ENCODE data around the gene IFT122. TPM values are rescaled to one million over a fixed set of nuclear protein-coding genes. Genes with fewer than 3 reads are reported as not detected.
A peak's percentile ranks its signal among the peaks of the same experiment; 100 is the strongest.

IFT122 gene
- total RNA-seq, 1 donor = 42.3 TPM

GRCh38 chr3:129439226-129439816 lies 703 bp upstream of the IFT122 start:
- peak in 2 of 3 donors; percentile 62 to 77 for DNase-seq (ENCODE audit: low read depth in 2 of 3, low spot score in 2 of 3)

- no peak for DNase-seq (ENCODE audit: low read depth in 2 of 3, low spot score in 2 of 3)
These were observed 680 bp downstream of the IFT122 start for GRCh38 chr3:129440618-129441190.

GRCh38 chr3:129441215-129441614 lies 1.2 kb downstream of the IFT122 start:
- no peak for DNase-seq (ENCODE audit: low read depth in 2 of 3, low spot score in 2 of 3)

- no peak for DNase-seq (ENCODE audit: low read depth in 2 of 3, low spot score in 2 of 3)
These were observed 1.8 kb downstream of the IFT122 start for GRCh38 chr3:129441782-129442181.

DNA sequence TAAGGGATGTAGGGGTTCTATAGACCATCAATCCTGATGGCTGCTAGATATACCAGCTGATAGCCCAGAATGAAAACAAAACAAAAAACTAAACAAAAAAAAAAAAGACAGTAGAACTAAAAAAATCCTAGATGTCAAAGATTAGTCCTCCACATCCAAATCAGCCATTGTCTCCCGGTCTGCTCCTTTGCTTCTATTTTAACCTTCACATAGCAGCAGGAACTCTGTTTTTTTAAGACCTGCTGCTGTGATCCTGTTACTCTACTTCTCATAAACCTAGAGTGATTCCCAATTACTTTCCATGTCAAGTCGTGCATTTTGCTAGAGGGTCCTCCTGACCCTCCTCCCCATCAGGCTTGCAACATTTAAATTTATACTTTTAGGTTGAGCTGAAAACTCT lies 2.5 kb downstream of the IFT122 start:
- DNase-seq (ENCODE audit: low read depth in 2 of 3, low spot score in 2 of 3) = no peak

GRCh38 chr3:129442947-129443346 lies 2.9 kb downstream of the IFT122 start:
- no peak for DNase-seq (ENCODE audit: low read depth in 2 of 3, low spot score in 2 of 3)

GRCh38 chr3:129445471-129445870 lies 5.4 kb downstream of the IFT122 start:
- no peak for DNase-seq (ENCODE audit: low read depth in 2 of 3, low spot score in 2 of 3)

DNA sequence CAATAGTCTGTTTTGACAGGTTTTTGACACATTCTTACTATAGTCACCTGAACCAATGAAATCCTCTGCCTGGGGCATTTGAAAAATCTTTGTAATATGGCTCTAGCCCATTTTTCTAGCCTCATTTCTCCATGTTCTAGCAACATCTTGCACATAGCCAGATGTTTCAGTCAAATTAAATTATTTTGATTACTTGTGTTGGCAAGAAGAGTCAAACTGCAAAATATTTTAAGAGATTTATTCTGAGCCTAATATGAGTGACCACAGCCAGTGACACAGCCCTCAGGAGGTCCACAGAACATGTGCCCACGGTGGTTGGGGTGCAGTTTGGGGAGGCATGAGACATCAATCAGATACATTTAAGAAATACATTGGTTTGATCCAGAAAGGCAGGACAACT lies 6.9 kb downstream of the IFT122 start:
- DNase-seq (ENCODE audit: low read depth in 2 of 3, low spot score in 2 of 3) = no peak

DNA sequence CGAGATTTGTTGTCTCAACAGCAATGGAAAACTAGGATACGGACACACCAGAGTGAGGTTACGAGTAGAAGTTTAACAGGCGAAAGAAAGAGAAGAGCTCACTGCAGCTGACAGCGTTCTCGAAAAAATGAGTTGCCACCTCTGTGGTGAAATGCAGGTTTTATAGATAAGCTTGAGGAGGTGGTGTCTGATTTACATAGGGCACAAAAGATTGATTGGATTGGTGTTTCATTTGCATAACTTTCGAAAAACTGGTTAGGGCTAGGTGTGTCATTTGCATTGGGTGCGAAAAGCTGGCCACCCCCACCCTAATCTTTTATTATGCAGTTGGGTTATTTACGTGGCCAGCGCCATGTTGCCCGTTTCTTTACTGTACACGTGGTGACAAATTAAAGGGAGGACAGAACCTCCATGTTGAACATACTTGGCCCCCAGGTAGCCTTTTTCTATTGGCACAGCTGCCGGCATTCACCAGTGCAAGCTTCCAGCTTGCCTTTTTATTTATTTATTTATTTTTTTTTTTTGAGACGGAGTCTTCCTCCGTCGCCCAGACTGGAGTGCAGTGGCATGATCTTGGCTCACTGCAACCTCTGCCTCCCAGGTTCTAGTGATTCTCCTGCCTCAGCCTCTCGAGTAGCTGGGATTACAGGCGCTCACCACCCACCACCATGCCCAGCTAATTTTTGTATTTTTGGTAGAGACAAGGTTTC lies 8.3 kb downstream of the IFT122 start:
- no peak for DNase-seq (ENCODE audit: low read depth in 2 of 3, low spot score in 2 of 3)

GRCh38 chr3:129449279-129450115 lies 9.5 kb downstream of the IFT122 start:
- peak in 1 of 3 donors; percentile 45 for DNase-seq (ENCODE audit: low read depth in 2 of 3, low spot score in 2 of 3)

DNA sequence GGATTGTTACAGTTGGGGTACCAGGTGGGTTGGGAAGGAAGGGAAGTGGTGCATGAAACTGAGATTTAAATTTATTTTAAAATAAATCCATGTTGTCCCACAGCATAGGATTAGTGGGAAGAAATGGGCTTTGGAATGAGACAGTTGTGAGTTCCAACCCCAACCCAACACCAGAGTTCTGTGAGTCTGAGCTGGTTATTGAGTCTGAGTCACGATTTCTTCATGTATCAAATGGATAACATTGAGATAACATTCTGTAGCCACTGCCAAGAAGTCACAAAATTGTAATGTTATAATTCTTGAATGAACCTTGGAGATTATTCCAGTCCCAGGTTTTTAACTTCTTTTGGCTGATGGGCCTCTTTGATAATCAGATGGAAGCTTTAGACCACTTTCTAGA lies 13.7 kb downstream of the IFT122 start:
- no peak for DNase-seq (ENCODE audit: low read depth in 2 of 3, low spot score in 2 of 3)

GRCh38 chr3:129460155-129460554 lies 20.1 kb downstream of the IFT122 start:
- no peak for DNase-seq (ENCODE audit: low read depth in 2 of 3, low spot score in 2 of 3)

DNA sequence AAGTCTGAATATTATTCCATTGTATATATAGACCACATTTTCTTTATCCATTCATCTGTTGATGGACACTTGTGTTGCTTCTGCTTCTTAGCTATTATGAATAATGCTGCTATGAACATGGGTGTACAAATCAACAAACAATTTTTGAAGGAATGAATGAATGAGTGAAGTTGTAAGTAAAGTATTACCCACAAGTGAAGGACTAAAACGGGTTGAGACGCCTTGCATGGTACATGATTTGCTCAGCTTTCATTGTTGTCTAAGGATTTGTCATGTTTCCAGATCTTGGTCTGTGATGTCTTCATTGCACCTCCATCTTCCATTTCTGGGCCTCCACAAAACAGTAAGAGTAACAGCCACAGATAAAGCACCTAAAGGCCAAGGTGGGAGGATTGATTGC lies 20.5 kb downstream of the IFT122 start:
- DNase-seq (ENCODE audit: low read depth in 2 of 3, low spot score in 2 of 3) = no peak

DNA sequence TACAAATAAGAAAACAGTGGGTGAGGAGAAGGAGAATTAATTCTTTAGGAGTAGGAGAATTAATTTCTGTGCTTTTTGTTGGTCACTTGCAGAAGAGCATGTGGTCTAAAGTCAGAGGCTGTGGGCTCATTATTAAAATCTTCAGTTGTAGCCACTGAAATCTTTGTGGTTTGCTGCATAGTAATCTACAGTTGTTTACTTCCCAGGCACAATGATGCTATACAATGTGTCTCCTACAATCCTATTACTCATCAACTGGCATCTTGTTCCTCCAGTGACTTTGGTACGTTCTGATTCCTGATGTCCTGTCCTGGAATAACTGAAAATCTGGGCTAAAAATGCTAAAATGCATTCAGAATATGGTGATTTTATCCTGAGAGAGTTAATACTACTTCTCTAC lies 21.0 kb downstream of the IFT122 start:
- DNase-seq (ENCODE audit: low read depth in 2 of 3, low spot score in 2 of 3) = no peak

GRCh38 chr3:129461461-129462146 lies 21.6 kb downstream of the IFT122 start:
- DNase-seq (ENCODE audit: low read depth in 2 of 3, low spot score in 2 of 3) = peak in 2 of 3 donors; percentile 26 to 34

- no peak for DNase-seq (ENCODE audit: low read depth in 2 of 3, low spot score in 2 of 3)
These were observed 22.4 kb downstream of the IFT122 start for GRCh38 chr3:129462361-129462968.

DNA sequence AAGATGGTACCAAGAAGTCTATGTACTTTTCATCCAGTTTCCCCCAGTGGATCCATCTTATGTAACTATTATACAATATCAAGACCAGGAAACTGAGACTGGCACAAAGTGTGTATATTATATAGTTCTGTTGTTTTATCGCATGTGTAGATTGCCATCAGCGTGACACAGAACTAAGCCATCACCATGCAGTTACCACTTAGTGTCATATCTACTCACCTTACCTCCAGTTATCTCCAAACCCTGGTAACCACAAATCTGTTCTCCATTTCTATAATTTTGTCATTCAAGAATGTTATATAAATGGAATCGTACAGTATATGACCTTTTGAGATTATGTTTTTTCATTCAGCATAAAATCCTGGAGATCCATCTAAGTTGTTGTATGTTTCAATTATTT lies 23.1 kb downstream of the IFT122 start:
- DNase-seq (ENCODE audit: low read depth in 2 of 3, low spot score in 2 of 3) = no peak

GRCh38 chr3:129463716-129464115 lies 23.7 kb downstream of the IFT122 start:
- no peak for DNase-seq (ENCODE audit: low read depth in 2 of 3, low spot score in 2 of 3)

DNA sequence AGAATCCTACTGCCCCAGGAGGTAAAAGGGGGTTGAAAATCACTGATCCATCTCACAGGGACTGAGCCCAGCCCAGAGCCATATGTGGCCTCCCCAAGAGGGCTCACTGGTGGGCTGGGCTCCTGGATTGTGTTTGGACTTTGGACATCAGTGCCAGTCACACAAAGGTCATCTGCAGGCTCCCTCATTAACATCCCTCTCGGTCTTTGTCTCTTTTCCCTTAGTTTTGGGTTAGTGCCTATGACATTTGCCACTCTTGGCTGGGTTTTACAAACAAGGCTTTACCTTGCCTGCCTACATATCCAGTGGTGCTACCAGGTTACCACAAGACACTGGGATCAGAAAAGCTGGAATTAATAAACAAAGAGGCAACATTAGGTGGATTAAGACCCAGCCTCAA lies 27.9 kb downstream of the IFT122 start:
- no peak for DNase-seq (ENCODE audit: low read depth in 2 of 3, low spot score in 2 of 3)

- no peak for DNase-seq (ENCODE audit: low read depth in 2 of 3, low spot score in 2 of 3)
These were observed 29.0 kb downstream of the IFT122 start for GRCh38 chr3:129469026-129469425.

Data from hematopoietic multipotent progenitor cell (in vitro differentiated cells).